Measurements from ENCODE around the gene DGKI.

Gene DGKI

GRCh38 chr7:137753575-137753947 is 93.2 kb downstream of the DGKI start:
- no peak for TF ChIP-seq CTCF (conservative IDR thresholded peaks at IDR 0.05; ENCODE audit: control insufficient read depth, insufficient read depth, low read depth, low read length)
- no peak overlapping the region for H3K4me3 ChIP-seq (ENCODE audit: control insufficient read depth, low read depth, low read length)
- DNase-seq (ENCODE audit: low read depth), result no peak

DNA sequence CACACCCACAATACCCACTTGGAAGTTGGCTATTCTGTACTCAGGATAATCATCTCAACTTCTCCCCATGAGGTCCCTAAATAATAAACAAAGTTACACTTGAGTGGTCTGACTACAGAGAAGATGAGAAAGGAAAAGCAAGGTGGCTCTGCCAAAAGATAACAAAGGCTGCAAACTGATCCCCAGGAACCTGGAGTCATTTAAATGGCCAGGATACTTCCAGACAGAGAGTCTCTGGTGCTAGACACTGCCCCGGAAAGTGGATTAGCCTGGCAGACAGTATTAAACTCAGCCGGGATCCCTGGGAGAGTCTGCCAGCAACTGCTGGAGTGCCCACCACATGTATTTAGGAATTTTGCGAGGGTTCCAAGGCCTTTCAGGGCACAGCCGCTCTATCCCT is 93.7 kb downstream of the DGKI start:
- no peak for DNase-seq (ENCODE audit: low read depth)
- no peak for TF ChIP-seq CTCF (conservative IDR thresholded peaks at IDR 0.05; ENCODE audit: control insufficient read depth, insufficient read depth, low read depth, low read length)
- H3K4me3 ChIP-seq (ENCODE audit: control insufficient read depth, low read depth, low read length), result no peak overlapping the region

DNA sequence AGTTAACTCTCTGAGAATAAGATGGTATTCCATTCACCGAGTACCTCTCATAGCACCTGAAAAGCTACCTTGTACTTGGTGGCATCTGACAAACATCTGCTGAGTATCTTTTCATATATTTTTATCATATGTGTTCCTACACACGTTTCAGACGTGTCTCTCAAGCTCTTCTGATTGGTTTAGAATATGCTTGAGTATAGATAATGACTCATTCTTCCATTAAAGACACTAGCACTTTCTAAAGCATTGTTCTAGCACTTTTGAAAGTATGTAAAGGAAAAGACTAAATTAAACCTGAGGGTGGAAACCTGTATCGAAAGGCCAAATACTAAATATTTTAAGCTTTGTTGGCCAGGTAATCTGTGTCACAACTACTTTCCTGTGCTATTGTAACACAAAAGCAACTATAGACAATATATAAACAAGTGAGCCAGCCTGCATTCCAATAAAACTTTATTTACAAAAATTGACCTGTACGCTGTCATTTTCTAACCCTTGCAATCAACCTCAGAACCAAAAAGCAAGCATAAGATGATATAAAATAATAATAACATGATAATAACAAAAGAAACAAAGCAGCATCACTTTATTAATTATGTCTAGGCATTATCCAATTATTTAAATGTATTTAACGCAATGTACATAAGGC is 95.3 kb downstream of the DGKI start:
- H3K4me3 ChIP-seq (ENCODE audit: control insufficient read depth, low read depth, low read length), result no peak overlapping the region
- DNase-seq (ENCODE audit: low read depth), result no peak
- no peak for TF ChIP-seq CTCF (conservative IDR thresholded peaks at IDR 0.05; ENCODE audit: control insufficient read depth, insufficient read depth, low read depth, low read length)

DNA sequence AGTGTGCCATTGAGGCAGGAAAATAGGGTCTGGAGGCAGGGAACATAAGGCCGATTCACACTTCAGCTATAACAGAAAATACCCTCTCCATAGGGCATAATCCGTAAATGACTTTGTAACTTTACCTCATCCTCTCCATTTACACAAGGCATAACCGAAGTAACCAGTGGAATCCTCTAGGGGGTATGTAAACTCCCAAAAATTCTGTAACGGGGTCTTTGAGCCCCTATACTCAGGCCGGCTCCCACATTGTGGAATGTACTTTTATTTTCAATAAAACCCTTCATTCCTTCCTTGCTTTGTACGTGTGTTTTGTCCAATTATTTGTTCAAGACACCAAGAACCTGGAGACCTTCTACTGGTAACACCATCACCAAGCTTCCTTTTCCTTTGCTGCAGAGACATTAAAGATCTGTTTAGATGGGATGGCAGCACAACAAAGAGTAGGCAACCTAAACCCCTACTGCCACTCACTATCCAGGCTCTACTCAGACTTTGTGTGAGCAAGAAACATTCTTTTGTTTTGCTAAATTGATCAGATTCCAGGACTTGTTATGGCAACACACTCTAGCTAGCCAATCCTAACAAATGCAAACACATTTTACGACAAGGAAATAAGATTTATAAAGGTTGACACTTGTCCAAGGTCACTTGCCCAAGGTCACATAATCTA is 99.3 kb downstream of the DGKI start:
- no peak for TF ChIP-seq CTCF (conservative IDR thresholded peaks at IDR 0.05; ENCODE audit: control insufficient read depth, insufficient read depth, low read depth, low read length)
- H3K4me3 ChIP-seq (ENCODE audit: control insufficient read depth, low read depth, low read length), result no peak overlapping the region
- no peak for DNase-seq (ENCODE audit: low read depth)

DNA sequence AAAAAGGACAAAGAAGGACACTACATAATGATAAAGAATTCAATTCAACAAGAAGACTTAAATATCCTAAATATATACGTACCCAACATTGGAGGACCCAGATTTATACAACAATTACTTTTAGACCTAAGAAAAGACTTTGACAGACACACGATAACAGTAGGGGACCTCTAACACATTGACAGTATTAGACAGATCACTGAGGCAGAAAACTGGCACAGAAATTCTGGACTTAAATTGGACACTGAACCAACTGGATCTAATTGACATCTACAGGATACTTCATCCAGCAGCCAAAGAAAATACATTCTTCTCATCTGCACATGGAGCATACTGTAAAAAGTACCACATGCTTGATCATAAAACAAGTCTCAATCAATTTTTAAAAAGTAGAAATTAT is 103.8 kb downstream of the DGKI start:
- no peak for TF ChIP-seq CTCF (conservative IDR thresholded peaks at IDR 0.05; ENCODE audit: control insufficient read depth, insufficient read depth, low read depth, low read length)
- DNase-seq (ENCODE audit: low read depth), result no peak
- no peak overlapping the region for H3K4me3 ChIP-seq (ENCODE audit: control insufficient read depth, low read depth, low read length)

DNA sequence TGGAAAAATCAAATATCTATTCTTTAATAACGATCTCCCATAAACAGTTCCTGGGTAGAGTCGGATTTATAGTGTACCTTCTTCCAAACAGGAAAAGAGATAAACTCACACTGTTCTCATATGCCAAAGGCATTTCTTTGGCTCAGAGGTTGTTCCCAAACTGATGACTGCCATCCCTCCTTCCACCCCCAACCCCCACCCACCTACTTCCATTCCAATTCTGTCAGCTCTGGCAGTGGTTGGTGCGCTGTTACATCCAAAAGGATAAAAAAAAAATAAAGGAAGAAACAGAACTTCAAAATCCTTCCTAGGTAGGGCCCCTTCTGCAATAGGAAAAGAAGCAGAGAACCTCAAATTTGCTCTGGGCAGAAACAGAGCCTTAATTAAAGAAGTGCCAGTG is 104.7 kb downstream of the DGKI start:
- TF ChIP-seq CTCF (conservative IDR thresholded peaks at IDR 0.05; ENCODE audit: control insufficient read depth, insufficient read depth, low read depth, low read length), result no peak
- no peak for DNase-seq (ENCODE audit: low read depth)

More for the DNA sequence above, 104.7 kb downstream of the DGKI start:
- no peak overlapping the region for H3K4me3 ChIP-seq (ENCODE audit: control insufficient read depth, low read depth, low read length)
